Central memory CD8-positive, alpha-beta T cell (primary cell): Measurements from ENCODE around the gene ABHD14A.
A peak's percentile ranks its signal among the peaks of the same experiment; 100 is the strongest.

Experiments
- ATAC-seq: fragments of 150-1000 bp; cut with Tn5 transposase; replicated peaks from 2 replicates; pipeline ENCODE4 v1.10.0; 2022; ENCODE audit warnings: mild to moderate bottlenecking, moderate FRiP score, moderate number of reproducible peaks; ENCODE audit not compliant: poor library complexity, severe bottlenecking; ENCODE audit errors: extremely low read depth
- DNase-seq, 2 donors: peaks; one replicate each; pipeline ENCODE4 v3.0.0; 2021; ENCODE audit warnings: low spot score in 2 of 2
- H3K27ac Mint-ChIP-seq: one replicate; pipeline ENCODE4 v1.8.0; 2022; ENCODE audit warnings: low read depth, mild to moderate bottlenecking, moderate library complexity, mixed read lengths
- H3K27me3 Mint-ChIP-seq: one replicate; pipeline ENCODE4 v1.8.0; 2022; ENCODE audit warnings: mixed read lengths
- H3K36me3 Mint-ChIP-seq: one replicate; pipeline ENCODE4 v1.8.0; 2022; ENCODE audit warnings: mild to moderate bottlenecking, moderate library complexity, mixed read lengths; ENCODE audit not compliant: insufficient read depth
- H3K4me1 Mint-ChIP-seq: one replicate; pipeline ENCODE4 v1.8.0; 2022; ENCODE audit warnings: mixed read lengths
- H3K4me3 Mint-ChIP-seq: one replicate; pipeline ENCODE4 v1.8.0; 2022; ENCODE audit warnings: mild to moderate bottlenecking, moderate library complexity, mixed read lengths
- H3K9me3 Mint-ChIP-seq: one replicate; pipeline ENCODE4 v1.8.0; 2022; ENCODE audit warnings: mixed read lengths

The ABHD14A gene

GRCh38 chr3:51934991-51935885 is 39.6 kb upstream of the ABHD14A start:
- ATAC-seq (no peak), DNase-seq (no peak)
- H3K4me3 Mint-ChIP-seq = no peak overlapping the region
- no peak overlapping the region for H3K27ac Mint-ChIP-seq
- H3K4me1 Mint-ChIP-seq = peaks cover 7% of the 10 kb centered on the region
- H3K9me3 Mint-ChIP-seq = no peaks in the 10 kb centered on the region
- peaks cover 20% of the 10 kb centered on the region for H3K36me3 Mint-ChIP-seq
- H3K27me3 Mint-ChIP-seq = no peaks in the 10 kb centered on the region

- no peak for DNase-seq
- Mint-ChIP-seq H3K4me3 (no peak overlapping the region), H3K36me3 (peaks cover 20% of the 10 kb centered on the region), H3K4me1 (peaks cover 16% of the 10 kb centered on the region), H3K27ac (no peak overlapping the region), H3K9me3 (no peaks in the 10 kb centered on the region), H3K27me3 (no peaks in the 10 kb centered on the region)
- ATAC-seq = no peak
Measured at GRCh38 chr3:51935886-51936755, 38.7 kb upstream of the ABHD14A start.

GRCh38 chr3:51937014-51937413 is 37.9 kb upstream of the ABHD14A start:
- H3K27me3 Mint-ChIP-seq = no peaks in the 10 kb centered on the region
- ATAC-seq = no peak
- peaks cover 25% of the 10 kb centered on the region for H3K4me1 Mint-ChIP-seq
- no peak overlapping the region for H3K27ac Mint-ChIP-seq
- H3K9me3 Mint-ChIP-seq = no peaks in the 10 kb centered on the region
- no peak overlapping the region for H3K4me3 Mint-ChIP-seq
- H3K36me3 Mint-ChIP-seq = peaks cover 23% of the 10 kb centered on the region
- no peak for DNase-seq

- no peak overlapping the region for H3K27ac Mint-ChIP-seq
- H3K4me3 Mint-ChIP-seq = no peak overlapping the region
- H3K9me3 Mint-ChIP-seq = no peaks in the 10 kb centered on the region
- H3K36me3 Mint-ChIP-seq = peaks cover 23% of the 10 kb centered on the region
- H3K4me1 Mint-ChIP-seq = peaks cover 32% of the 10 kb centered on the region
- H3K27me3 Mint-ChIP-seq = no peaks in the 10 kb centered on the region
- ATAC-seq (no peak), DNase-seq (no peak)
Measured at GRCh38 chr3:51937611-51938450, 37.0 kb upstream of the ABHD14A start.

- H3K27ac Mint-ChIP-seq = no peak overlapping the region
- no peaks in the 10 kb centered on the region for H3K27me3 Mint-ChIP-seq
- no peak for ATAC-seq
- DNase-seq = no peak
- H3K4me3 Mint-ChIP-seq = no peak overlapping the region
- H3K4me1 Mint-ChIP-seq = peaks cover 35% of the 10 kb centered on the region
- H3K36me3 Mint-ChIP-seq = peaks cover 23% of the 10 kb centered on the region
- H3K9me3 Mint-ChIP-seq = no peaks in the 10 kb centered on the region
Measured at GRCh38 chr3:51938780-51939425, 36.0 kb upstream of the ABHD14A start.

GRCh38 chr3:51940648-51941462 is 34.0 kb upstream of the ABHD14A start:
- ATAC-seq = no peak
- Mint-ChIP-seq H3K27me3 (no peaks in the 10 kb centered on the region), H3K9me3 (no peaks in the 10 kb centered on the region), H3K4me1 (peaks cover 35% of the 10 kb centered on the region), H3K27ac (peak overlapping the region; percentile 95), H3K4me3 (peak overlapping the region; percentile 92), H3K36me3 (peaks cover 17% of the 10 kb centered on the region)
- DNase-seq = no peak

- peak overlapping the region; percentile 92 for H3K4me3 Mint-ChIP-seq
- H3K27me3 Mint-ChIP-seq = no peaks in the 10 kb centered on the region
- H3K4me1 Mint-ChIP-seq = peaks cover 35% of the 10 kb centered on the region
- no peaks in the 10 kb centered on the region for H3K9me3 Mint-ChIP-seq
- H3K36me3 Mint-ChIP-seq = peaks cover 14% of the 10 kb centered on the region
- no peak for ATAC-seq
- DNase-seq = no peak
- H3K27ac Mint-ChIP-seq = peak overlapping the region; percentile 95
Measured at GRCh38 chr3:51941463-51941797, 33.4 kb upstream of the ABHD14A start.

- Mint-ChIP-seq H3K4me3 (peak within 1 kb of the TSS; percentile 92), H3K27ac (peak within 1 kb of the TSS; percentile 95), H3K36me3 (peaks cover 14% of the 10 kb centered on the region), H3K9me3 (no peaks in the 10 kb centered on the region), H3K4me1 (peaks cover 35% of the 10 kb centered on the region), H3K27me3 (no peaks in the 10 kb centered on the region)
- DNase-seq (peak; percentile 98 to 99), ATAC-seq (peak; percentile 91)
Measured at GRCh38 chr3:51941798-51942602, 32.9 kb upstream of the ABHD14A start, which contains the start of the genes PARP3 and RRP9. Gene PARP3, plus strand, starts transcription at chr3:51942363. Its CDS starts 993 bp downstream, at chr3:51943356. Gene RRP9, minus strand, starts transcription at chr3:51941904. Its CDS starts 37 bp downstream, at chr3:51941867.

- peak; percentile 26 for ATAC-seq
Measured at GRCh38 chr3:51942603-51943450, 32.0 kb upstream of the ABHD14A start.

More at GRCh38 chr3:51942603-51943450, 32.0 kb upstream of the ABHD14A start:
- peaks cover 12% of the 10 kb centered on the region for H3K36me3 Mint-ChIP-seq
- H3K9me3 Mint-ChIP-seq = no peaks in the 10 kb centered on the region
- H3K27ac Mint-ChIP-seq = peak overlapping the region; percentile 95
- peaks cover 35% of the 10 kb centered on the region for H3K4me1 Mint-ChIP-seq
- no peaks in the 10 kb centered on the region for H3K27me3 Mint-ChIP-seq
- no peak for DNase-seq
- peak overlapping the region; percentile 92 for H3K4me3 Mint-ChIP-seq
